HepG2 (cell line): ENCODE results near the gene SPCS1.

ENCODE experiments used
- CTCF ChIP-seq: sonication (generic); formaldehyde crosslinking; IDR thresholded peaks from 2 replicates; pipeline ENCODE4 v1.5.0; 2020; ENCODE audit warnings: mild to moderate bottlenecking, missing genetic modification reagents, moderate library complexity
- HDAC6 ChIP-seq: fragments of 200-600 bp; sonication (generic); IDR thresholded peaks from 2 replicates; pipeline ENCODE4 v1.7.0; 2017; ENCODE audit warnings: mild to moderate bottlenecking, antibody characterized with exemption, low read length, low read depth
- KAT7 ChIP-seq: IDR thresholded peaks from 2 replicates; pipeline ENCODE4 v1.6.1; 2018; ENCODE audit warnings: borderline replicate concordance, missing compliant biosample characterization
- ONECUT2 ChIP-seq: sonication (generic); formaldehyde crosslinking; IDR thresholded peaks from 2 replicates; pipeline ENCODE4 v1.4.0; 2020; ENCODE audit warnings: missing genetic modification reagents
- SOX6 ChIP-seq, 2 experiments: fragments of 450-650 bp in 1 of 2; sonication (generic) in 1 of 2; formaldehyde crosslinking in 1 of 2; IDR thresholded peaks; 2 replicates each; pipeline versions ENCODE4 v1.4.0 to v1.6.1; 2017 to 2020; ENCODE audit warnings: antibody characterized with exemption in 1 of 2, mild to moderate bottlenecking in 1 of 2, missing genetic modification reagents in 1 of 2
- ZFYVE20 ChIP-seq: sonication (generic); formaldehyde crosslinking; IDR thresholded peaks from 2 replicates; pipeline ENCODE4 v1.8.0; 2023; ENCODE audit warnings: low read depth, mild to moderate bottlenecking, moderate library complexity, missing genetic modification reagents, borderline replicate concordance
- ZNF552 ChIP-seq: sonication (generic); formaldehyde crosslinking; IDR thresholded peaks from 2 replicates; pipeline ENCODE4 v1.9.0; 2022; ENCODE audit warnings: missing genetic modification reagents, mild to moderate bottlenecking, borderline replicate concordance
- ZNF747 ChIP-seq: sonication (generic); formaldehyde crosslinking; IDR thresholded peaks from 2 replicates; pipeline ENCODE4 v1.8.1; 2023; ENCODE audit warnings: missing genetic modification reagents, mild to moderate bottlenecking, borderline replicate concordance

- no peak for TF ChIP-seq CTCF (CRISPR knock-in tag)
- no peak for TF ChIP-seq ZNF552 (CRISPR knock-in tag)
- no peak for TF ChIP-seq ZFYVE20 (CRISPR knock-in tag)
- no peak for TF ChIP-seq SOX6 (IDR thresholded peaks at IDR 0.05)
- no peak for TF ChIP-seq SOX6 (CRISPR knock-in tag; IDR thresholded peaks at IDR 0.05)
- TF ChIP-seq ONECUT2: no peak
- no peak for TF ChIP-seq ZNF747 (CRISPR knock-in tag)
- no peak for TF ChIP-seq KAT7 (CRISPR knock-in tag)
- TF ChIP-seq HDAC6: no peak
Observed at GRCh38 chr3:52705438-52705687, 543 bp upstream of the SPCS1 start.
